ENCODE measurements around the gene PTPRU.

Gene PTPRU

GRCh38 chr1:29362116-29362515 is 125.8 kb downstream of the PTPRU start:
- H3K4me3 ChIP-seq (ENCODE audit: low read depth, low read length) = no peak overlapping the region
- no peak for DNase-seq (ENCODE audit: low read depth)
- no peak for TF ChIP-seq CTCF (IDR thresholded peaks at IDR 0.05; ENCODE audit: control insufficient read depth, extremely low read depth, insufficient read depth)

- DNase-seq (ENCODE audit: low read depth) = no peak
- H3K4me3 ChIP-seq (ENCODE audit: low read depth, low read length) = no peak overlapping the region
- no peak for TF ChIP-seq CTCF (IDR thresholded peaks at IDR 0.05; ENCODE audit: control insufficient read depth, extremely low read depth, insufficient read depth)
Observed at GRCh38 chr1:29362764-29363163, 126.4 kb downstream of the PTPRU start.

GRCh38 chr1:29363536-29363935 is 127.2 kb downstream of the PTPRU start:
- no peak for DNase-seq (ENCODE audit: low read depth)
- H3K4me3 ChIP-seq (ENCODE audit: low read depth, low read length) = no peak overlapping the region
- TF ChIP-seq CTCF (IDR thresholded peaks at IDR 0.05; ENCODE audit: control insufficient read depth, extremely low read depth, insufficient read depth) = no peak

GRCh38 chr1:29364101-29364678 is 127.9 kb downstream of the PTPRU start:
- TF ChIP-seq CTCF (IDR thresholded peaks at IDR 0.05; ENCODE audit: control insufficient read depth, extremely low read depth, insufficient read depth) = no peak

GRCh38 chr1:29365906-29366670 is 129.8 kb downstream of the PTPRU start:
- no peak overlapping the region for H3K4me3 ChIP-seq (ENCODE audit: low read depth, low read length)
- DNase-seq (ENCODE audit: low read depth) = no peak
- no peak for TF ChIP-seq CTCF (IDR thresholded peaks at IDR 0.05; ENCODE audit: control insufficient read depth, extremely low read depth, insufficient read depth)

More at GRCh38 chr1:29364101-29364678, 127.9 kb downstream of the PTPRU start:
- H3K4me3 ChIP-seq (ENCODE audit: low read depth, low read length) = no peak overlapping the region
- DNase-seq (ENCODE audit: low read depth) = no peak

- no peak overlapping the region for H3K4me3 ChIP-seq (ENCODE audit: low read depth, low read length)
- no peak for TF ChIP-seq CTCF (IDR thresholded peaks at IDR 0.05; ENCODE audit: control insufficient read depth, extremely low read depth, insufficient read depth)
- DNase-seq (ENCODE audit: low read depth) = no peak
Observed at GRCh38 chr1:29368936-29369932, 132.9 kb downstream of the PTPRU start.
